HCT116 (cell line): ENCODE data around the gene NUP50. TPM values are rescaled to one million over a fixed set of nuclear protein-coding genes. Genes with fewer than 3 reads are reported as not detected.

Experiments used
- ATAC-seq: fragments of 200-7000 bp; cut with Tn5 transposase; 2 replicates; pipeline ENCODE4 v1.9.1; 2020; ENCODE audit warnings: mild to moderate bottlenecking, moderate library complexity
- Bru-seq: library from RNA; stranded (reverse); fragments of 400-500 nt; gene quantifications from one replicate; lab custom pipeline; 2021; lab: Mats Ljungman, UMichigan
- BruChase-seq, 2 experiments: library from RNA; stranded (reverse); fragments of 400-500 nt; gene quantifications; one replicate each; lab custom pipeline; 2021; lab: Mats Ljungman, UMichigan
- BruUV-seq: library from RNA; stranded (reverse); fragments of 400-500 nt; replicated peaks from 2 replicates; lab custom pipeline; 2021; lab: Mats Ljungman, UMichigan
- CTCF ChIA-PET: fragments of 300-600 bp; sonication (Branson Sonifier 250); formaldehyde crosslinking; loops from one replicate; lab custom pipeline; 2021; ENCODE audit warnings: antibody characterized with exemption; lab: Charles Lee
- POLR2A ChIA-PET: fragments of 300-600, 350-600 bp; sonication (Branson Sonifier 250); formaldehyde crosslinking; loops from one replicate; lab custom pipeline; 2021; ENCODE audit warnings: antibody characterized with exemption; lab: Charles Lee
- RAD21 ChIA-PET, 2 experiments: fragments of 300-600 bp; sonication (Branson Sonifier 250); formaldehyde crosslinking; loops; one replicate each; lab custom pipeline; 2023; ENCODE audit warnings: low total read pairs in 2 of 2; ENCODE audit not compliant: uncharacterized antibody in 2 of 2, unreplicated experiment in 2 of 2, low non-redundant PET in 1 of 2; lab: Charles Lee
- DNase-seq: peaks from one replicate; pipeline ENCODE4 v3.0.0-alpha.2; 2010; ENCODE audit warnings: low read depth, low spot score
- H2AFZ ChIP-seq: fragments of 200-600 bp; shearing (Covaris generic), sonication (generic); 2 replicates; pipeline ENCODE4 v1.6.1; 2017; ENCODE audit warnings: low read depth, mixed run types, mixed read lengths, antibody characterized with exemption, low read length; ENCODE audit not compliant: poor library complexity, severe bottlenecking
- H3K27ac ChIP-seq: 2 replicates; pipeline ENCODE4 v1.5.1; 2012; ENCODE audit warnings: low read depth, low read length
- H3K27me3 ChIP-seq: fragments of 200-600 bp; sonication (generic); 2 replicates; pipeline ENCODE4 v1.6.1; 2016; ENCODE audit warnings: mixed run types, low read length, mixed read lengths; ENCODE audit not compliant: insufficient read depth
- H3K36me3 ChIP-seq, 2 experiments: fragments of 200-500 bp in 1 of 2; fragments of 200-600 bp in 1 of 2; sonication (Bioruptor generic) in 1 of 2; sonication (generic) in 1 of 2; 2 replicates each; pipeline versions ENCODE4 v1.5.1 to v1.6.1; 2014 to 2016; ENCODE audit warnings: low read length in 2 of 2, inconsistent platforms in 1 of 2, mixed read lengths in 1 of 2, mixed run types in 1 of 2; ENCODE audit not compliant: insufficient read depth in 2 of 2, control insufficient read depth in 1 of 2
- H3K4me1 ChIP-seq, 2 experiments: fragments of 200-600 bp in 1 of 2; sonication (generic) in 1 of 2; 2 replicates each; pipeline versions ENCODE4 v1.5.1 to v1.6.1; 2012 to 2017; ENCODE audit warnings: low read length in 2 of 2, inconsistent platforms in 1 of 2, mild to moderate bottlenecking in 1 of 2, mixed read lengths in 1 of 2, mixed run types in 1 of 2, moderate library complexity in 1 of 2; ENCODE audit not compliant: insufficient read depth in 2 of 2, control insufficient read depth in 1 of 2
- H3K4me2 ChIP-seq: fragments of 200-600 bp; sonication (generic); 2 replicates; pipeline ENCODE4 v1.6.1; 2017; ENCODE audit warnings: mixed run types, low read length, mixed read lengths
- H3K4me3 ChIP-seq, 2 experiments: fragments of 200-600 bp in 1 of 2; sonication (generic) in 1 of 2; replicated peaks in 1 of 2; 2 replicates each; pipeline ENCODE4 v1.5.1; 2011 to 2016; ENCODE audit warnings: low read length in 2 of 2, control low read depth in 1 of 2, low read depth in 1 of 2, mild to moderate bottlenecking in 1 of 2, mixed read lengths in 1 of 2, mixed run types in 1 of 2
- H3K79me2 ChIP-seq: fragments of 200-600 bp; sonication (generic); 2 replicates; pipeline ENCODE4 v1.6.1; 2017; ENCODE audit warnings: mild to moderate bottlenecking, mixed run types, low read length, moderate library complexity, mixed read lengths; ENCODE audit not compliant: insufficient read depth
- H3K9ac ChIP-seq: fragments of 200-600 bp; sonication (generic); 2 replicates; pipeline ENCODE4 v1.6.1; 2016; ENCODE audit warnings: low read length, mixed read lengths
- H3K9me2 ChIP-seq: fragments of 200-600 bp; sonication (generic), shearing (Covaris generic); 2 replicates; pipeline ENCODE4 v1.6.1; 2017; ENCODE audit warnings: mixed run types, mild to moderate bottlenecking, moderate library complexity; ENCODE audit not compliant: insufficient read depth
- H3K9me3 ChIP-seq, 2 experiments: fragments of 200-500 bp in 1 of 2; fragments of 200-600 bp in 1 of 2; sonication (Bioruptor generic) in 1 of 2; sonication (generic) in 1 of 2; 2 replicates each; pipeline ENCODE4 v1.6.1; 2014 to 2017; ENCODE audit warnings: low read length in 2 of 2, mixed read lengths in 2 of 2, inconsistent platforms in 1 of 2, low read depth in 1 of 2, mild to moderate bottlenecking in 1 of 2, mixed run types in 1 of 2, moderate library complexity in 1 of 2; ENCODE audit not compliant: control insufficient read depth in 1 of 2, insufficient read depth in 1 of 2
- H4K20me1 ChIP-seq: fragments of 200-600 bp; sonication (generic), shearing (Covaris generic); 2 replicates; pipeline ENCODE4 v1.6.1; 2017; ENCODE audit warnings: mixed run types, mild to moderate bottlenecking, moderate library complexity; ENCODE audit not compliant: insufficient read depth
- CEBPB ChIP-seq: IDR thresholded peaks from 2 replicates; pipeline ENCODE4 v1.6.1; 2012; ENCODE audit warnings: low read depth
- EGR1 ChIP-seq: IDR thresholded peaks from 2 replicates; pipeline ENCODE4 v1.6.1; 2012; ENCODE audit warnings: low read depth
- ELF1 ChIP-seq: IDR thresholded peaks from 2 replicates; pipeline ENCODE4 v1.6.1; 2012; ENCODE audit warnings: low read depth, borderline replicate concordance
- JUND ChIP-seq: IDR thresholded peaks from 2 replicates; pipeline ENCODE4 v1.6.1; 2012
- POLR2A ChIP-seq: IDR thresholded peaks from 2 replicates; pipeline ENCODE4 v1.7.0; 2011; ENCODE audit warnings: borderline replicate concordance; ENCODE audit not compliant: insufficient read depth, insufficient read length; ENCODE audit errors: extremely low read depth
- POLR2AphosphoS5 ChIP-seq: IDR thresholded peaks from 2 replicates; pipeline ENCODE4 v1.6.1; 2011; ENCODE audit warnings: mild to moderate bottlenecking, low read depth, low read length, moderate library complexity
- REST ChIP-seq: IDR thresholded peaks from 2 replicates; pipeline ENCODE4 v1.6.1; 2012; ENCODE audit warnings: low read depth
- SIN3A ChIP-seq: IDR thresholded peaks from 2 replicates; pipeline ENCODE4 v1.6.1; 2012; ENCODE audit warnings: low read depth
- TCF7L2 ChIP-seq: IDR thresholded peaks from 2 replicates; pipeline ENCODE4 v1.7.0; 2011; ENCODE audit warnings: borderline replicate concordance, inconsistent platforms; ENCODE audit not compliant: insufficient read depth, insufficient read length; ENCODE audit errors: extremely low read depth
- YY1 ChIP-seq: IDR thresholded peaks from 2 replicates; pipeline ENCODE4 v1.6.1; 2011; ENCODE audit warnings: low read length, low read depth, moderate library complexity, mild to moderate bottlenecking; ENCODE audit not compliant: insufficient replicate concordance; ENCODE audit errors: extremely low read depth
- ZFX ChIP-seq: fragments of 450-650 bp; IDR thresholded peaks from 2 replicates; pipeline ENCODE4 v1.6.1; 2017
- ZNF274 ChIP-seq: fragments of 200-500 bp; sonication (Bioruptor generic); IDR thresholded peaks from 2 replicates; pipeline ENCODE4 v1.6.1; 2014; ENCODE audit warnings: mild to moderate bottlenecking, low read depth, low read length, inconsistent platforms
- intact Hi-C: fragments of 100-400 bp; cut with micrococcal nuclease; formaldehyde crosslinking; loops from 2 replicates; pipeline ENCODE4 v1.10.0; 2022
- long read RNA-seq: library from polyadenylated mRNA; unstranded; transcript quantifications from one replicate; pipeline ENCODE4 v2.0.0, GENCODE V29; 2021; ENCODE audit not compliant: unreplicated experiment
- polyA plus RNA-seq: library from polyadenylated mRNA; unstranded; fragments of >200 nt; gene quantifications from 2 replicates; pipeline ENCODE4 v1.2.1, GENCODE V29; 2012; ENCODE audit warnings: missing spikeins
- total RNA-seq: library from RNA; stranded (reverse); gene quantifications from one replicate; pipeline ENCODE4 v1.2.1, GENCODE V29; 2021; ENCODE audit not compliant: unreplicated experiment
- TF ChIP-seq, protein P1 (sequence below): IDR thresholded peaks from 2 replicates; pipeline ENCODE4 v1.6.1; 2011; ENCODE audit warnings: mild to moderate bottlenecking, low read length, moderate library complexity; ENCODE audit not compliant: insufficient replicate concordance; ENCODE audit errors: extremely low read depth
- TF ChIP-seq, protein P2 (sequence below): IDR thresholded peaks from 2 replicates; pipeline ENCODE4 v1.6.1; 2012
- TF ChIP-seq, protein P3 (sequence below): IDR thresholded peaks from 2 replicates; pipeline ENCODE4 v1.6.1; 2012

NUP50 gene, protein sequence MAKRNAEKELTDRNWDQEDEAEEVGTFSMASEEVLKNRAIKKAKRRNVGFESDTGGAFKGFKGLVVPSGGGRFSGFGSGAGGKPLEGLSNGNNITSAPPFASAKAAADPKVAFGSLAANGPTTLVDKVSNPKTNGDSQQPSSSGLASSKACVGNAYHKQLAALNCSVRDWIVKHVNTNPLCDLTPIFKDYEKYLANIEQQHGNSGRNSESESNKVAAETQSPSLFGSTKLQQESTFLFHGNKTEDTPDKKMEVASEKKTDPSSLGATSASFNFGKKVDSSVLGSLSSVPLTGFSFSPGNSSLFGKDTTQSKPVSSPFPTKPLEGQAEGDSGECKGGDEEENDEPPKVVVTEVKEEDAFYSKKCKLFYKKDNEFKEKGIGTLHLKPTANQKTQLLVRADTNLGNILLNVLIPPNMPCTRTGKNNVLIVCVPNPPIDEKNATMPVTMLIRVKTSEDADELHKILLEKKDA
- total RNA-seq (102 TPM), Bru-seq, nascent RNA (percentile 91 among the genes with signal in this experiment), BruChase-seq, experiment 1, labeled RNA remaining after a 6-hour chase (percentile 97 among the genes with signal in this experiment), BruChase-seq, experiment 2, labeled RNA remaining after a 2-hour chase (percentile 97 among the genes with signal in this experiment)
- 37.8 and 43.6 TPM in 2 replicates for polyA plus RNA-seq
- long read RNA-seq, full-length matches to known transcripts = 106 of 191 reads
- long read RNA-seq, partial matches to known transcripts = 14 of 191 reads
- long read RNA-seq, other reads (novel, unspliced or antisense) = 71 of 191 reads

- H3K79me2 ChIP-seq = peaks cover 95% of the 10 kb centered on the region
- ChIA-PET CTCF (interaction anchor here (1.2 kb wide), 1 partner anchor 68 kb away, joined by 3 read pairs; no protein-coding TSS in a partner anchor), POLR2A (interaction anchor here (0.8 to 1.6 kb wide), 5 partner anchors 10 to 88 kb away, joined by 3 to 7 read pairs (median 6); no protein-coding TSS in a partner anchor)
- peaks cover 22 to 37% of the 10 kb centered on the region in 2 experiments for H3K4me1 ChIP-seq
- peak; percentile 93 for DNase-seq
- H3K27ac ChIP-seq = peak within 1 kb of the TSS; percentile 85
- intact Hi-C loops = no loop called here
- H3K4me3 ChIP-seq = peak within 1 kb of the TSS; percentile 65 to 88
- H3K27me3 ChIP-seq = no peaks in the 10 kb centered on the region
- peak within 1 kb of the TSS; percentile 89 for H3K4me2 ChIP-seq
- no peaks in the 10 kb centered on the region for H3K9me2 ChIP-seq
- H3K9ac ChIP-seq = peak within 1 kb of the TSS; percentile 97
- peaks cover 15 to 20% of the 10 kb centered on the region in 2 experiments for H3K36me3 ChIP-seq
- peaks cover 8% of the 10 kb centered on the region; the same call in 1 of the 2 replicates for H4K20me1 ChIP-seq
- TF ChIP-seq REST (no peak), CEBPB (no peak), POLR2AphosphoS5 (peak; percentile 83), ELF1 (peak; percentile 59; the same call in 1 of the 2 replicates), JUND (no peak), YY1 (peak; percentile 82), ZNF274 (no peak), POLR2A (peak; percentile 80), EGR1 (no peak), ZFX (peak; percentile 65; the same call in 1 of the 2 replicates), TCF7L2 (peak; percentile 90), SIN3A (peak; percentile 88)
- TF ChIP-seq, protein P1, sequence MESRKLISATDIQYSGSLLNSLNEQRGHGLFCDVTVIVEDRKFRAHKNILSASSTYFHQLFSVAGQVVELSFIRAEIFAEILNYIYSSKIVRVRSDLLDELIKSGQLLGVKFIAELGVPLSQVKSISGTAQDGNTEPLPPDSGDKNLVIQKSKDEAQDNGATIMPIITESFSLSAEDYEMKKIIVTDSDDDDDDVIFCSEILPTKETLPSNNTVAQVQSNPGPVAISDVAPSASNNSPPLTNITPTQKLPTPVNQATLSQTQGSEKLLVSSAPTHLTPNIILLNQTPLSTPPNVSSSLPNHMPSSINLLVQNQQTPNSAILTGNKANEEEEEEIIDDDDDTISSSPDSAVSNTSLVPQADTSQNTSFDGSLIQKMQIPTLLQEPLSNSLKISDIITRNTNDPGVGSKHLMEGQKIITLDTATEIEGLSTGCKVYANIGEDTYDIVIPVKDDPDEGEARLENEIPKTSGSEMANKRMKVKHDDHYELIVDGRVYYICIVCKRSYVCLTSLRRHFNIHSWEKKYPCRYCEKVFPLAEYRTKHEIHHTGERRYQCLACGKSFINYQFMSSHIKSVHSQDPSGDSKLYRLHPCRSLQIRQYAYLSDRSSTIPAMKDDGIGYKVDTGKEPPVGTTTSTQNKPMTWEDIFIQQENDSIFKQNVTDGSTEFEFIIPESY = peak; percentile 13
- TF ChIP-seq, protein P2, sequence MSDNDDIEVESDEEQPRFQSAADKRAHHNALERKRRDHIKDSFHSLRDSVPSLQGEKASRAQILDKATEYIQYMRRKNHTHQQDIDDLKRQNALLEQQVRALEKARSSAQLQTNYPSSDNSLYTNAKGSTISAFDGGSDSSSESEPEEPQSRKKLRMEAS = peak; percentile 98
- TF ChIP-seq, protein P3, sequence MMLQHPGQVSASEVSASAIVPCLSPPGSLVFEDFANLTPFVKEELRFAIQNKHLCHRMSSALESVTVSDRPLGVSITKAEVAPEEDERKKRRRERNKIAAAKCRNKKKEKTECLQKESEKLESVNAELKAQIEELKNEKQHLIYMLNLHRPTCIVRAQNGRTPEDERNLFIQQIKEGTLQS = no peak
- TF ChIP-seq, all 23 proteins: peak for 9
- Histone ChIP-seq H2AFZ (no peak within 1 kb of the TSS), H3K9me3 (no peaks in the 10 kb centered on the region)
- RAD21 ChIA-PET = no interaction called here
- BruUV-seq = no TSS peak
- peak; percentile 83 for ATAC-seq
These were observed at the start of gene NUP50 for GRCh38 chr22:45163451-45164269. Gene NUP50 (plus strand): TSS chr22:45163925. CDS start chr22:45168178, 4,253 bp downstream.
